Lower leg skin (tissue), 4 donors: Measurements from ENCODE around the gene POU2F3. TPM values are rescaled to one million over a fixed set of nuclear protein-coding genes. Genes with fewer than 3 reads are reported as not detected.
A peak's percentile ranks its signal among the peaks of the same experiment; 100 is the strongest.

ENCODE experiments used
- DNase-seq, 2 donors: peaks; one replicate each; pipeline ENCODE4 v3.0.0-alpha.2; 2019; ENCODE audit warnings: low spot score in 2 of 2
- H3K4me3 ChIP-seq: fragments of 200-600 bp; sonication (generic); 2 replicates; pipeline ENCODE4 v1.5.1; 2017; ENCODE audit warnings: mild to moderate bottlenecking, low read depth; ENCODE audit not compliant: poor library complexity, severe bottlenecking
- CTCF ChIP-seq, 3 donors: fragments of 450-650 bp; IDR thresholded peaks; one replicate each; pipeline ENCODE4 v1.5.1; 2016; ENCODE audit warnings: antibody characterized with exemption in 3 of 3, mild to moderate bottlenecking in 3 of 3, moderate library complexity in 2 of 3
- POLR2A ChIP-seq, 2 donors: fragments of 450-650 bp; IDR thresholded peaks; one replicate each; pipeline ENCODE4 v1.6.1; 2016 to 2017; ENCODE audit warnings: antibody characterized with exemption in 2 of 2, mild to moderate bottlenecking in 1 of 2, moderate library complexity in 1 of 2
- WGBS, 2 donors: methylation state at CpG; one replicate each; pipeline ENCODE4 v1.1.5; 2018; 5-methylcytosine and 5-hydroxymethylcytosine counted together
- intact Hi-C: fragments of 100-400 bp; cut with DNase I; formaldehyde crosslinking; loops from one replicate; pipeline ENCODE4 v1.15.0; 2023; ENCODE audit warnings: low total_unique reads
- total RNA-seq, 4 donors: library from RNA; depleted of rRNA; stranded (reverse); fragments of >200 nt; gene quantifications; one replicate each; pipeline ENCODE4 v1.1.0, GENCODE V29; 2016

The POU2F3 gene
- total RNA-seq, 4 donors from 2014 or later, result 74.1 to 112 (median 103) TPM

- no peak overlapping the region for H3K4me3 ChIP-seq
- no peak for DNase-seq
- peak in 1 of 3 donors; percentile 47 for TF ChIP-seq CTCF (IDR thresholded peaks at IDR 0.05)
- no peak for TF ChIP-seq POLR2A (IDR thresholded peaks at IDR 0.05)
- intact Hi-C loops, result loop anchor here (5.0 kb wide), 1 partner anchor 57 kb away; no protein-coding TSS in a partner anchor
- WGBS, 2 donors, result 55 to 56% methylated on average over 17 of the region's 17 CpGs
Measured at GRCh38 chr11:120229451-120230424, 10.2 kb upstream of the POU2F3 start.

- TF ChIP-seq CTCF (IDR thresholded peaks at IDR 0.05), result no peak
- no peak for TF ChIP-seq POLR2A (IDR thresholded peaks at IDR 0.05)
- WGBS, 2 donors, result 87 to 88% methylated on average over 5 of the region's 5 CpGs
- DNase-seq, result no peak
- H3K4me3 ChIP-seq, result no peak overlapping the region
- intact Hi-C loops, result no loop called here
Measured at GRCh38 chr11:120230433-120231071, 9.4 kb upstream of the POU2F3 start.

GRCh38 chr11:120231963-120232362 is 8.0 kb upstream of the POU2F3 start:
- WGBS, 2 donors, result 31 to 56% methylated on average over 3 to 4 of the region's 4 CpGs
- no peak overlapping the region for H3K4me3 ChIP-seq
- TF ChIP-seq CTCF (IDR thresholded peaks at IDR 0.05) (no peak), POLR2A (IDR thresholded peaks at IDR 0.05) (no peak)
- no peak for DNase-seq
- intact Hi-C loops, result no loop called here

- no peak for DNase-seq
- no peak overlapping the region for H3K4me3 ChIP-seq
- 81 to 90% methylated on average over 9 of the region's 9 CpGs for WGBS, 2 donors
- intact Hi-C loops, result no loop called here
- TF ChIP-seq CTCF (IDR thresholded peaks at IDR 0.05) (no peak), POLR2A (IDR thresholded peaks at IDR 0.05) (no peak)
Measured at GRCh38 chr11:120233207-120233803, 6.6 kb upstream of the POU2F3 start.

GRCh38 chr11:120235024-120235628 is 4.8 kb upstream of the POU2F3 start:
- peak in 1 of 3 donors; percentile 9 for TF ChIP-seq CTCF (IDR thresholded peaks at IDR 0.05)
- TF ChIP-seq POLR2A (IDR thresholded peaks at IDR 0.05), result no peak
- intact Hi-C loops, result loop anchor here (2.0 kb wide), 1 partner anchor 64 kb away; no protein-coding TSS in a partner anchor
- peak; percentile 54 to 90 for DNase-seq
- H3K4me3 ChIP-seq, result no peak overlapping the region
- WGBS, 2 donors, result 16 to 30% methylated on average over 8 of the region's 8 CpGs
